ENCODE data around the gene TMEM272.
A peak's percentile ranks its signal among the peaks of the same experiment; 100 is the strongest.

The TMEM272 gene

DNA sequence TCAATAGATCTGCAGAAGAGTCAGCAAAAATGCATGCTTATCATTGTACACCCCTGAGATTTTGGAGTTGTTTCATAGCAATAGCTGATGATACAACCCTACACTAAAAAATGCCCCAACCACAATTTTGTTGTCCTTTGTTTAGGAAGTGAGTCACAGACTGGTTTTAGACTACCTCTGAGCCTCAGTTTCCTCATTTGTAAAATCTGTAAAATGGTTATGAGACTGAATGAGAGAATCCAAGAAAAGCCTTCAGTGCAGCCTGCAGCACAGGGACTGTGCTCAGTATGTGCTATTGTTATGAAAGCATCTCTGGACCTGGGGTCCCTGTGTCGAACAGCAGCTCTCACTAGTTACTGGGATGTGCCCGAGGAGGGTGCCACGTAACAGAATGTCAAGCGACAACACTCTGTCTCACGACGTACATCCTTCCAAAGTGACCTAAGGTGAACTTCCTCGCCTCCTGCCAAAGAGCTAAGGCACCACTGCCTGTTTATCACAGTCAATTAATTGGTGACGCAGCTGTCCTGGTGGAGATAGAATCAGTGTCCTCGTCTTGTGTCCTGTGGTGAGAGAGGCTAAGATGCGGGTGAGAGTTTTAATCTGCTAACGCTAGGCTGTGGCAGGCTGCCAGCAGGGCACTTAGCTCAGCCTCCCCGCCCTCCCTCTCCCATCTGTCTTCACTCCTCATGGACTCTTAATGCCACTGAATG is 59.1 kb downstream of the TMEM272 start:
- no peak for DNase-seq (ENCODE audit: low read depth)
- H3K4me3 ChIP-seq (ENCODE audit: low read depth, low read length) = no peak overlapping the region
- TF ChIP-seq, protein P1, sequence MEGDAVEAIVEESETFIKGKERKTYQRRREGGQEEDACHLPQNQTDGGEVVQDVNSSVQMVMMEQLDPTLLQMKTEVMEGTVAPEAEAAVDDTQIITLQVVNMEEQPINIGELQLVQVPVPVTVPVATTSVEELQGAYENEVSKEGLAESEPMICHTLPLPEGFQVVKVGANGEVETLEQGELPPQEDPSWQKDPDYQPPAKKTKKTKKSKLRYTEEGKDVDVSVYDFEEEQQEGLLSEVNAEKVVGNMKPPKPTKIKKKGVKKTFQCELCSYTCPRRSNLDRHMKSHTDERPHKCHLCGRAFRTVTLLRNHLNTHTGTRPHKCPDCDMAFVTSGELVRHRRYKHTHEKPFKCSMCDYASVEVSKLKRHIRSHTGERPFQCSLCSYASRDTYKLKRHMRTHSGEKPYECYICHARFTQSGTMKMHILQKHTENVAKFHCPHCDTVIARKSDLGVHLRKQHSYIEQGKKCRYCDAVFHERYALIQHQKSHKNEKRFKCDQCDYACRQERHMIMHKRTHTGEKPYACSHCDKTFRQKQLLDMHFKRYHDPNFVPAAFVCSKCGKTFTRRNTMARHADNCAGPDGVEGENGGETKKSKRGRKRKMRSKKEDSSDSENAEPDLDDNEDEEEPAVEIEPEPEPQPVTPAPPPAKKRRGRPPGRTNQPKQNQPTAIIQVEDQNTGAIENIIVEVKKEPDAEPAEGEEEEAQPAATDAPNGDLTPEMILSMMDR (IDR thresholded peaks at IDR 0.05; ENCODE audit: insufficient read depth, low read depth, low read length, missing control alignments) = no peak

DNA sequence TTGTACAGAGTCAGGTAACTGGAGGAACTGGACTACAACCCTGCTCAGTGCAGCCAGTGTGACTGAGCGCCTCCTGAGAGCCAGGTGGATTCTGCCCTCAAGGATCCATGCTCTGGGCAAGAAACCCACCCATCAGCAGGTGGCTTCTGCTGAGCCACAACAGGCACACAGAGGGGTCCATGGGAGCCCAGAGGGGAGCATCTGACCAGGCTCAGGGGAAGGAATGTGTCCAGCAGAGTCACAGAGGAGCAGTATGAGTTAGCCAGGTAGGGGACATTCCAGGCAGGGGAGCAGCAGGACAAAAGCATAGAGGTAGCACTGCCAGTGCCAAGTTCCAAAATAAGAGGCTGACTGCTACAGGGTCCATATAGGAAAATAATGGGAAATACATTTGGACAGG is 60.9 kb downstream of the TMEM272 start:
- H3K4me3 ChIP-seq (ENCODE audit: low read depth, low read length) = no peak overlapping the region
- DNase-seq (ENCODE audit: low read depth) = no peak
- TF ChIP-seq, protein P1 (IDR thresholded peaks at IDR 0.05; ENCODE audit: insufficient read depth, low read depth, low read length, missing control alignments) = no peak

DNA sequence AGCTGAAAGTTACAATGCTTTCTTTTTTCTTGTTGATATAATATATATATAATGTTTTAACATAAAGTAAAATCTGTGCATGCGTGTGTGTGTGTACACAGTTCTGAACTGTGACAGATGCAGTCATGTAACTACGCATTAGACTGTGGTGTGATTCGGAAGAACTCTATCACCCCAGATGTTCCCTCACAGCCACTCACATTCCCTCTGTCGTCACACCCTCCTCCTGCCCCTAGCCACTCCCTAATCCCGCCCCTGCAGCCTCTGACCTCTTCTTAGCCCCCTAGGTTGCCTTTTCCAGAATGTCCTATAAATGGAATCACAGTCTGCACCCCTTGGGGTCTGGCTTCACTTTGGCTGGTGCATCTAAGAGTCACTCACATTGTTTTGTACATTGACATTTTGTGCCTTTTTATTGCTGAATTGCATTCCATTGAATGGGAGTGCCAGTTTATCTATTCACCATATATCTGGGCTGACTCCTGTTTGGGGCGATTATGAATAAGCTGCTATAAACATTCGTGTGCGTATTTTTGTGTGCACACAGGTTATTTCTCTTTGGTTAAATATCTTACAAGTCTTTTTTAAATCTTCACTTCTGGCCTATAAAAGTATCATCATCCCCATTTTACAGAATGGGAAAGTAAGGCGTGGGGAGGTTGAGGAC is 61.4 kb downstream of the TMEM272 start:
- TF ChIP-seq, protein P1 (IDR thresholded peaks at IDR 0.05; ENCODE audit: insufficient read depth, low read depth, low read length, missing control alignments) = no peak
- H3K4me3 ChIP-seq (ENCODE audit: low read depth, low read length) = no peak overlapping the region
- DNase-seq (ENCODE audit: low read depth) = no peak

DNA sequence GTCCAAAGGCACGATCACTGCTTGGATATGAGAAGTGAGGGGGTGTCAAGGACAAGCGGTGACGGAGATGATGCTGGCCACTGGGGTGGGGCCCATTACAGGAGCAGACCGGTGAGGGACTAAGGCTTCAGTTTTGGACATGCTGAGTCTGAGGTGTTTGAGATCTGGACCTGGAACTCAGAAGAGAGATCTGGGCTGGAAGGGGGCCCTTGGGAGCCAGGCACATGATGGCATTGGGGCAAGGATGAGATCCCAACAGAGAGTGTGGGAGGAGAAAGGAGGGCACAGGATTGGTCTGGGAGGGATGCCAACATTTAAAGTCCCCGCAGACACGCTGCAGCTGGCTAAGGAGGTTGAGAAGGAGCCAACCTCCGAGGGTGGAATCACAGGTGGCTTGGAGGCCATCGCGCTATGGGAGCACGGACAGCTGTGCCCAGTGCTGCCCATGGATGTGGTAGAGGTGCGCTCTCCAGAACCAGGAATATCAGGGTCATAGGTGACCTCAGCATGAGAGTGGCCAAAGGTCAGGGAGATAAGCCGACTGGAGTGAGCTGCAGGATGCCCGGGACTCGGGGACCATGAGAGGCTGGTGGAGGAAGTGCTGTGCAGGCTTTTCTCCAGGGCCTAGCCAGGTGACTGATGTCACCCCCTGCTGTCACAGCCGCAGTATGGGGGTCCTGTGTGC is 62.8 kb downstream of the TMEM272 start:
- DNase-seq (ENCODE audit: low read depth) = no peak
- TF ChIP-seq, protein P1 (IDR thresholded peaks at IDR 0.05; ENCODE audit: insufficient read depth, low read depth, low read length, missing control alignments) = no peak
- no peak overlapping the region for H3K4me3 ChIP-seq (ENCODE audit: low read depth, low read length)

DNA sequence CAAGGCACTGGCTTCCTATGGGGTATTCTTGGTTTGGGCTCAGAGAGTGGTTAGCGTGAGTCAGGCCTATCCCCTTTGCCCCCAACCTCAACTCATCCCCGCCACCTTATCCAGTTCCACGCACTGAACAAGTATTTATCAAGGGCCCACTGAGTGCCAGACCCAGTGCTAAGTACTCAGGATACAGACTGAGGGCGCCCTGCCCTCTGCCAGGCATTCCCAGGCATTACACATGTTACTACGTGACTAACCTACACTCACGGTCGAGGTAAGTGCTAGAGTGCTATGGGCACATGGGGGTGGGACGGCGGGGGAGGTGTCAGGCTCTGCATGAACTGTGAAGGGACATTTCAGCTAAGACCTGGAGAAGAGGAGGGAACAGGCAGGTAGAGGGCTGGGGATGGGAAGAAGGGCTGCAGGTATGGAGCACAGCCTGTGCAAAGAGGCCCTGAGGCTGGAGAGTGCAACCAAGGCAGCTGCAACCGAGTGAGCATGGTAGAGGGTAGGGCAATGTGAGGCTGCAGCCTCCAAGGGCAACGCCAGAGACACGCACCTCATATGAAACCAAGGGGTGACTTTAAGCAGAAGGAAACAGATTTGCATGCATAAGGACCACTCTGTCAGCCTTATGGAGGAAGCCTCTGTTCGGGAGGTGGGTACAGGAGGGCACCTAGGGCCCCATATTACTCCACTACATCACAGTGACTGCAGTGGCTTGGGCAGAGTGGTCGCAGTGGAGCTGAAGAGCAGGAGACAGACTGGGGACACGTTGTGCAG is 63.5 kb downstream of the TMEM272 start:
- TF ChIP-seq, protein P1 (IDR thresholded peaks at IDR 0.05; ENCODE audit: insufficient read depth, low read depth, low read length, missing control alignments) = peak; percentile 29
- H3K4me3 ChIP-seq (ENCODE audit: low read depth, low read length) = no peak overlapping the region
- peak; percentile 45 for DNase-seq (ENCODE audit: low read depth)

DNA sequence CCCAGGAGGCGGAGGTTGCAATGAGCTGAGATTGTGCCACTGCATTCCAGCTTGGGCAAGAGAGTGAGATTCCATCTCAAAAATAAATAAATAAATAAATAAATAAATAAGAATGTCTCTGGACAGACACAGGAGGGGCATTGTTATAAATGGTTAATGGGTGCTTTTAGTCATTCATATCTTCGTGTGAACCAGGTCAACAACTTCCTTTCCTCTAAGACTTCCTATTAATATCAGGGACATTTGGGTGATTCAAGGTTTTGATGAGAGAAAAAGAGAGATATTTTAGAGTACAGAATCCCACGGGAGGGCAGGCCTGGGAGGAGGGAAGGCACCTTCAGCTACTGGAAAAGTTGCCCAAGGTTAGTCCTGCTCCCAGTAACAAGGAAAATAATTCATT is 64.9 kb downstream of the TMEM272 start:
- TF ChIP-seq, protein P1 (IDR thresholded peaks at IDR 0.05; ENCODE audit: insufficient read depth, low read depth, low read length, missing control alignments) = no peak
- DNase-seq (ENCODE audit: low read depth) = no peak
- H3K4me3 ChIP-seq (ENCODE audit: low read depth, low read length) = no peak overlapping the region

Measured in GM12865 (cell line).